HG03558 (cell line): Measurements from ENCODE around the gene INO80C.
A peak's percentile ranks its signal among the peaks of the same experiment; 100 is the strongest.
"Not testable (repeated sequence)": the region's sequence is repeated elsewhere in the genome, so short reads cannot be mapped to it uniquely, and the experiment has no call there.

ENCODE experiments used
- ATAC-seq: cut with Tn5 transposase; IDR thresholded peaks from one replicate; pipeline ENCODE4 v1.9.1; 2021; ENCODE audit warnings: moderate number of reproducible peaks; ENCODE audit not compliant: unreplicated experiment; ENCODE audit errors: extremely low read depth

Gene INO80C

GRCh38 chr18:35489913-35490490 is 7.8 kb downstream of the INO80C start:
- ATAC-seq: no peak

DNA sequence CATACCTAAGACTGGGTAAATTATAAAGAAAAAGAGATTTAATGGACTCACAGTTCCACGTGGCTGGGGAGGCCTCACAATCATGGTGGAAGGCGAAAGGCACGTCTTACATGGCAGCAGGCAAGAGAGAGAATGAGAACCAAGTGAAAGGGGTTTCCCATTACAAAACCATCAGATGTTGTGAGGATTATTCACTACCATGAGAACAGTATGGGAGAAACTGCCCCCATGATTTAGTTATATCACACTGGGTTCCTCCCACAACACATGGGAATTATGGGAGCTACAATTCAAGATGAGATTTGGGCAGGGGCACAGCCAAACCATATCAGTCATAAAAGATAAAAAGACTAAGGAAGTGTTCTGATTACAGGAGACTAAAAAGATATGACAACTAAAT is 8.5 kb downstream of the INO80C start:
- not testable (repeated sequence) for ATAC-seq

GRCh38 chr18:35488396-35488795 is 9.4 kb downstream of the INO80C start:
- not testable (repeated sequence) for ATAC-seq

GRCh38 chr18:35487525-35487924 is 10.2 kb downstream of the INO80C start:
- ATAC-seq: not testable (repeated sequence)

DNA sequence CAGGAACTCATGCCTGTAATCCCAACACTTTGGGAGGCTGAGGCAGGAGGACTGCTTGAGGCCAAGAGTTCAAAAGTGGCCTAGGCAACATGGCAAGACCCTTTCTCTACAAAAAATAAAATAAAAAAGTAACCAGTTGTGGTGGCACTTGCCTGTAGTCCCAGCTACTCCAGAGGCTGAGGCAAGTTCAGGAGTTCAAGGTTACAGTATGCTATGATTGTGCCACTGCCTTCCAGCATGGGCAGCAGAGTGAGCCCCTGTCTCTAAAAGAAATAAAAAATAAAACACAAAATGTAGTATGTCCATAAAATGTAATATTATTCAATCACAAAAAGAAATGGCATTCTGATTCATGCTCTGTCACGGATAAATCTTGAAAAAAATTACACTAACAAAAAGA is 11.9 kb downstream of the INO80C start:
- ATAC-seq: no peak

DNA sequence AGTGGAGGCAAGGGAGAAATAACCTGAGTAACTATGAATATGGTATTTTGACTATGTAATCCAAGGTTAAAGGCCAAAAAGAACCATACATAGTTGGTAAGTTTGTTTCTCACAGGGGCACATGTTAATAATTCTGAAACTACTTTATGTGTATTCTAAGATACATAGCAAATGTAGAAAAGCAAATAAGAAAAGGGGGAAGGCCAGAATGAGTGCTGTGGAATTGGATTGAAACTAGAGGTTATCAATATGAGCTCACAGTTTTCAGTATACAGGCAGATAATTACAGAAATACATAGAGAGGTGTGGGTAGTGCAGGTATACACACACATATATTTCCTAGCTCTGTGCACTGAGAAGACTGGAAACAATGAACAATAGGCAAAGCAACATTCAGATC is 13.7 kb downstream of the INO80C start:
- peak; percentile 73 for ATAC-seq

DNA sequence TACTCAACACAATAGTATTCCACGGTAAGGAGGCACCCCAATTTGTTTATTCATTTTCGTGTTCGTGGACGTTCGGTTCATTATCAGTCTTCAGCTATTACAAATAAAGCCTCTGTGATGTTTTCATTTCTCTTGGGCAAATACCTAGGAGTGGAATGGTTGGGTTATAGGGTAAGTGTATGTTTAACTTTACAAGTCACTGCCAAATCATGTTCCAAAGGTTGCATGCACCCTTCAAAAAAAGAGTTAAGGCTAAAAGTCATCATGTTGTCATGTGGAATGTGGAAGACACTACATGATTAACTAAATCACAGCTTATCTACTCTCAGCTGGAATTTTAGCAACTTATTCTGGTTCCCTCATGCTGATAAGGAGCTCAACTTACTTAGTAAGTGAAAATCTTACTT is 15.8 kb downstream of the INO80C start:
- ATAC-seq: no peak

- ATAC-seq: no peak
These were observed 17.7 kb downstream of the INO80C start for GRCh38 chr18:35479911-35480586.

GRCh38 chr18:35478520-35479435 is 19.0 kb downstream of the INO80C start:
- no peak for ATAC-seq

GRCh38 chr18:35477974-35478373 is 19.8 kb downstream of the INO80C start:
- no peak for ATAC-seq

GRCh38 chr18:35477497-35477896 is 20.3 kb downstream of the INO80C start:
- ATAC-seq: no peak

- ATAC-seq: no peak
These were observed 22.9 kb downstream of the INO80C start for GRCh38 chr18:35474884-35475283.

DNA sequence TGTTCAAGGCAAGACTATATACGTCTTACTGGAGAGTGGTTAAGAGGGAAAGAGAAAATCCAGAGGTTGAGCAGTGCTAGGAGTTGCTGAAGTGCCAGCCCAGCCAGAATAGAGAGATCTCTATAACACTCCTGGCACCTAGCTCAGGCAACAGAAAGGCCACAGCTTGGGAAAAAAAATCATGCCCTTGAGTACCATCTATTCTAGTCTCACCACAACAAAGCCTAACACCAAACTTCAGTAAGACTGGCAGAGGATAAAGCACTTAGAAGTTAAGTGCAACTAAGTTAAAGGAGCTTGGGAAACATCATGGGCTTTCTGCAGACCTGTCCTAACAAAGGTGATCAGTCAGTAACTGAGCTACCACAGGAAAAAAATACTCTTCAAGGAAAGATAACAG is 24.2 kb downstream of the INO80C start:
- ATAC-seq: no peak

- no peak for ATAC-seq
These were observed 27.3 kb downstream of the INO80C start for GRCh38 chr18:35470435-35470834.

- ATAC-seq: no peak
These were observed 28.0 kb downstream of the INO80C start for GRCh38 chr18:35469725-35470124.

DNA sequence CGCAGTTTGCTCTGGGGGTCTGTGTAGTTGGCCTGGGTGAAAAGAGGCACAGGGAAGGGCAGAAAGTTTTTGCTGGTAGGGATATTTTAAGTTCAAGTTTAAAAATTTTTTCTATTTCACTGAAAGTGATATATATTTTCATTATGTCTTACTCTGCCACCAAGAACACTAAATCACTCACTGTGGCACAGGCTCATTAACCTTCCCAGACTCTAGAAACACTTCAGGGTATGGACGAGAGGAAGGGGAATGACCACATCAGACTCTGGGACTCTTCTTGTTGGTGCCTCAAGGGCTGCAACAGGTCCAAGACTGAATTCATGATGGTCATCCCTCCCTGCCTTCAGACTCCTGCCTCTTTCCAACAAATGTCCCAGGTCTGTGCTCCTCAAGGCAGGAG is 29.0 kb downstream of the INO80C start:
- no peak for ATAC-seq

DNA sequence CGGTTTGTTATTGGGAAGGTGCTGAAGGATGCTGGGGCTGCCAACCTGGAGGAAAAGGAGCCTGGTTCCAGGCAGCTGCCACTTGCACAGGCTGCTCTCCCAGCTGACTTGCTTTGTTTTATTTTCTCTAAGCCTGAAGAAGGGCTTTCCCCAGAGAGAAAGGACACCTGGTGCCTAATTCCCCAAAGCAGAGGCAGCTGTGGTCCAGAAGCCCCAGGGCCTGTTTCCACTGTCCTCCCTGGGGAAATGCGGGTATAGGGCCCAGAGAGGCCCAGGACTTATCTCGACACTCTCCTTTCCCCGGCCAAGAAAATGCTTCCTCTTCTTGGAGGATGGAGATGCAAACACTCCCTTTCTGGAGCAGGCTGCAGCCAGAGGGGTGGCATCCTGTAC is 30.1 kb downstream of the INO80C start:
- ATAC-seq: peak; percentile 76

GRCh38 chr18:35466815-35467623 is 30.7 kb downstream of the INO80C start:
- no peak for ATAC-seq

DNA sequence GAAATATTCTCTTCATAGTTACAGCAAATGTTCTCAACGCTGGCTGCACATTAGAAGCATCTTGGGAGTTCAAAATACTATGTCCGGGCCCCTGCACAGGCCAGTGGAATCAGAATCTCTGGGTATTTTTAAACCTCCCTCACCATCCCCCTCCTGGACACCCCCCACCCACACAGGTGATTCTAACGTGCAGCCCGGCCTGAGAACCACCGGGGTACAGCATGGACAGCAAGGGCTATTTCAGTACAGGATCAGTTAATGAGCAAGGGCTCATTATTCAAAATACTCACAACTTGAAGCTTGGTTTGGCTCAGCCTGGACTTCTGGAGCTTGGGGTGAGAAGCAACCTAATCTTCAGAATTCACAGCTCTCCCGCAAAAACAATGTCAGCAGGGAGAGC is 31.4 kb downstream of the INO80C start:
- no peak for ATAC-seq

DNA sequence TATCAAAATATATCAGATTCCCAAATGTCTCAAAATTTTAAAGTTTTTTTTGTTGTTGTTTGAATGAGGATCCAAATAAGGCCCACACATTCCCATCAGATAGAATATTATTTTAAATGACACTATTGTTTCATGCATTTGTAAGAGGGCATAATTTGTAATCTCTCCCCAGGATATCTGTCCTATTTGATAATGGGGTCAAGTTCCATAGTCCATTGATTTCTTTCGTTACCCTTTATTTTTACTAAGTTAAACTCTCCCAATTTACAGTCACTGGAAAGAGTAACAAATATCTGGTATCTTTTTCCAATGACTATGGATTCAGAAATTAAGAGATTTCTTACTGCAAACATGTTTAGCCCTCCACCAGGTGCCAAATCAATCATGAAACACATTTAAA is 32.4 kb downstream of the INO80C start:
- no peak for ATAC-seq
